ENCODE data around the gene RAB6B.

RAB6B gene

DNA sequence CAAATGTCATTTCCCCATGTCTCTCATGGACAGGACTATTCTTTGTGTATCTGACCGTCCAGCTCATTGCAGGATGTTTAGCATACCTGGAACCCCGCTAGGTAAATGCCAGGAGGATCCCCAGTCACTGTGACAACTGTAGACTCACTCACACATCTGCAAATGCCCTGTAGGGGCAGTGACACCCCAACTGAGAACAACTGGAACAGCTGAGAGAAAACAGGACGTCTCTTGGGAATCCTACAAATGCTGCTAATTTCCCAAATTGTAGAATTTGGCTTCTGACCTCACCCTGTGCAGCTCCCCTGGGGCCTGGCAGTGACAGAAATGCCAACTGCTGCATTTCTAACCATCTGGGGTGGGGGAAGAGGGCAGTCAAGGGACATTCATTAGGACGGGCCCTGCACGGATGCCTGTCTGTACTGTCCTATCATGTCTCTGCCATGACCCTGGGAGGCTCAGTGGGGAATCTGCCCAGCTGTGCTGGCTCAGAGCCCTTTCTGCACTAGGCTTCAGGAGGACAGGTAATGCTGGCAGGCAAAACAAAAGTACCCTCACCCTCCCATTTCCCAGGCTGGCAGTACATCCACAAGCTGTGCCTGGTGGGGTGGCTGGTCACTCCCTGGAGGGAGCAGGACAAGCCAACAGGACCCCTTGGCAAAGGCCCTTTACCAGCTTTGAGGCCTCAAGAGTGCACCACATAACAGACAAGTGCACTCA lies 30.4 kb downstream of the RAB6B start:
- no peak for DNase-seq (ENCODE audit: extremely low read depth, low read depth)
- H3K4me3 ChIP-seq (replicated peaks; ENCODE audit: low read depth, low read length) = no peak overlapping the region
- TF ChIP-seq, protein P1, sequence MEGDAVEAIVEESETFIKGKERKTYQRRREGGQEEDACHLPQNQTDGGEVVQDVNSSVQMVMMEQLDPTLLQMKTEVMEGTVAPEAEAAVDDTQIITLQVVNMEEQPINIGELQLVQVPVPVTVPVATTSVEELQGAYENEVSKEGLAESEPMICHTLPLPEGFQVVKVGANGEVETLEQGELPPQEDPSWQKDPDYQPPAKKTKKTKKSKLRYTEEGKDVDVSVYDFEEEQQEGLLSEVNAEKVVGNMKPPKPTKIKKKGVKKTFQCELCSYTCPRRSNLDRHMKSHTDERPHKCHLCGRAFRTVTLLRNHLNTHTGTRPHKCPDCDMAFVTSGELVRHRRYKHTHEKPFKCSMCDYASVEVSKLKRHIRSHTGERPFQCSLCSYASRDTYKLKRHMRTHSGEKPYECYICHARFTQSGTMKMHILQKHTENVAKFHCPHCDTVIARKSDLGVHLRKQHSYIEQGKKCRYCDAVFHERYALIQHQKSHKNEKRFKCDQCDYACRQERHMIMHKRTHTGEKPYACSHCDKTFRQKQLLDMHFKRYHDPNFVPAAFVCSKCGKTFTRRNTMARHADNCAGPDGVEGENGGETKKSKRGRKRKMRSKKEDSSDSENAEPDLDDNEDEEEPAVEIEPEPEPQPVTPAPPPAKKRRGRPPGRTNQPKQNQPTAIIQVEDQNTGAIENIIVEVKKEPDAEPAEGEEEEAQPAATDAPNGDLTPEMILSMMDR (IDR thresholded peaks at IDR 0.05; ENCODE audit: low read depth, low read length, missing control alignments) = no peak

DNA sequence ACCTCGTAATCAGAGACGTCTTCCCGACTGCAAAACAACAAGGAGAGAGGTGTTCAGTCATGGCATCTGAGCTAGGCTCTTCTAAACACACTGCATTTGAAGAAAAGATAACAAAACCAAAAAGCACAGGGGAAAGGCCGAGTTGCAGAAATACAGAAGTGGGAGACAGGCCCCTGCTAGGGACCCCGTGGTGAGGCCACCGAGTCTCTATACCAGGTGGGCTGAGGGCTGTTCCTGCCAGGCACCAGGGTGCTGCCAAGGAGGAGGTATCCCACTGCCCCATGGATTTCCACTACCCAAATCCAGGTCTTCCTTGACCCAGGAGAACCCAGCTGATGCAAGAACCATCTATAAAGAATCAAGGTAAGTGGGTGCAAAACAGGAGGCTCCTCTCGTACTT lies 31.1 kb downstream of the RAB6B start:
- no peak for DNase-seq (ENCODE audit: extremely low read depth, low read depth)
- H3K4me3 ChIP-seq (replicated peaks; ENCODE audit: low read depth, low read length) = no peak overlapping the region
- TF ChIP-seq, protein P1 (IDR thresholded peaks at IDR 0.05; ENCODE audit: low read depth, low read length, missing control alignments) = no peak

DNA sequence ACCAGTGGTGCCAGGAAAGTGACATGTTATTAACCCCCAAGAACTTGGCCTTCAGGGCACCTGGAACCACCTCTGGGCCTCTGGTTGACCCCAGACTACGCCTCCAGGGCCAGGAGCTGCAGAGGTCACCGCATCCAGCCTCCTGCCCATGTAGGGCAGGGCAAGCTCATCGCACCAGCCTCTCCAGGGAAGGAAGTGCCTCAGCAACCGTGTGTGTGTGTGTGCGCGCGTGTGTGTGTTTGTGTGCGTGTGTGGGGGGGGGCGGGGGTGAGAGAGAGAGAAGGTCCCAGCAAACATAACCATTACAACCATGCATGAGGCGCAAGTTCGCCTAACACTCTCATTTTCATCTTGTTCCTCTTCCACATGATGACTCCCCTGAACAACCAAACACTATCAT lies 31.8 kb downstream of the RAB6B start:
- TF ChIP-seq, protein P1 (IDR thresholded peaks at IDR 0.05; ENCODE audit: low read depth, low read length, missing control alignments) = no peak
- no peak overlapping the region for H3K4me3 ChIP-seq (replicated peaks; ENCODE audit: low read depth, low read length)
- DNase-seq (ENCODE audit: extremely low read depth, low read depth) = no peak

DNA sequence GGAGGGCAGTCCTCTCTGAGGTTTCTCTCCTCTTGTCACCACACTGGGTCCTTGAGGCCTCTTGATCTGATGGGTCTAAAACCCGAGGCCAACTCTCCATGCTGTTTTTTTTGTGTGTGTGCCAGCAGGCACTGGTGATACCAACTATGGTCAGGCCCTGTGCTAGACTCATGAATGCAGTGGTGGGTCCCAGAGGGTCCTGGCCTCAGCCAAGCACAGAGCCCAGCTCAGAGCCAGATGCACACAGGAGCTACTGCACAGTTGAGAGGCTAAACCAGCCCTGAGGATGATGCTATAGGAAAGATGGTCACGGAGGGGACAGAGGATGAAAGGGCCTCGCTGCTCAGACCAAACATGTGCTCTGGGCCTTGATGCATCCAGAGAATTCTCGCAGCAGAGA lies 33.5 kb downstream of the RAB6B start:
- no peak for DNase-seq (ENCODE audit: extremely low read depth, low read depth)
- TF ChIP-seq, protein P1 (IDR thresholded peaks at IDR 0.05; ENCODE audit: low read depth, low read length, missing control alignments) = no peak
- H3K4me3 ChIP-seq (replicated peaks; ENCODE audit: low read depth, low read length) = no peak overlapping the region

DNA sequence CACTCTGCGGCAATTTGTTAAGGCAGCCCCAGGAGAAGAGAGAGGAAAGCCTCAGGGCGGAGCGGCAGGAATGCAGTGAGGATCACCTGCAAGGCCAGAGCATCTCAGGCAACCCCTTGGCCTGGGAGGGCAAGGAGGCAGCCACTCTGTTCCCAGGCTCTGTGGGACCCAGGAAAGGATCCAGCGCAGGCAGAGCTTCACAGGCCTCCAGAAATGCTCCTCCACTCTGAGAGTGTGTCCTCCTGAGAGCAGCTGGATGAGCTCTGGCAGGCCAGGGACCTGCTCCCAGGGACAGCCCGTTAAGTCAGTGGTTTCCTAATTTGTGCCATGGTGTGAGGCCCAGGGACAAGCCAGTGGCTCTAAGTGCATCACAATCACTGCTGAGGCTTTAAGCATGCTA lies 35.2 kb downstream of the RAB6B start:
- TF ChIP-seq, protein P1 (IDR thresholded peaks at IDR 0.05; ENCODE audit: low read depth, low read length, missing control alignments) = no peak
- DNase-seq (ENCODE audit: extremely low read depth, low read depth) = no peak
- H3K4me3 ChIP-seq (replicated peaks; ENCODE audit: low read depth, low read length) = no peak overlapping the region

DNA sequence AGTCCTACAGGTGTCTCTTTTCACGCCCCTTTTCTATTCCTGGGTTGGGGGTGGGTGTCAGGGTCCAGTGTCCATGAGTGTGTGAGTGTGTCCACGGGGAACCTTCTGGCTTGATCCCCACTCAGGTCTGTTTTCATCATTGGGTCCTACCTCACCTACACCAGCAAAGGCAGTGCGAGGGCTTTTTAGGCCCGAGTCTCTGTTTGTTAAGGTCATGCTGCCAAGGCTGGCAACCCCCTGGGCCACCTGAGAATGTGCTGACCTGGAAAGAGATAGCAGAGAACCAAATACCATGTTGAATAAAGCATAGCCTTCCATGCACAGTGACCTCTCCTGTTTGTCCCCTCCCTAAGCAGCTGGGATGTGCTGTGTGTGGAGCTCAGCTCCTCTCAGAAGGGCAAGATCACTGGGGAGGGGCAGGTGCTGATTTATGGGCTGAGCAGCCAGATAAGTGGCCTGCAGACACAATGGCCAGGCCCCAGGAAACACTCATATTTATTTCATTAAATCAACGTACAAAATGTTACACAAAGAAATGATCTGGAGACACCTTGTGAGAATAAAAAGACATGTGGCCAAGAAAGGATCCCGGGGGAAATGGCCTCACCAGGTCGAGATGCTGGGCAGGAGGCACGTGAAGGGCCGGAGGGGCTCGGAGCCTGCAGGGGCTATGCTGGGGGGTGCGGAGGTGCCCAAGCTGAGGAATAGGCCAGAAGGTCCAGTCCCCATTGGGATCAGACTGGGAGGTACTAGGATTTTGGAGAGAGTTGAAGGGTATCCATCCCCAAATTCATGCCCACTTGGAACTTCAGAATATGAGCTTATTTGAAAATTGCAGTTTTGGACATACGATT lies 36.1 kb downstream of the RAB6B start:
- TF ChIP-seq, protein P1 (IDR thresholded peaks at IDR 0.05; ENCODE audit: low read depth, low read length, missing control alignments) = no peak
- no peak for DNase-seq (ENCODE audit: extremely low read depth, low read depth)
- no peak overlapping the region for H3K4me3 ChIP-seq (replicated peaks; ENCODE audit: low read depth, low read length)

Data from HFF-Myc (cell line).